Effector memory CD4-positive, alpha-beta T cell (primary cell): Measurements from ENCODE around the gene TRPM3.
"Not testable (repeated sequence)": the region's sequence is repeated elsewhere in the genome, so short reads cannot be mapped to it uniquely, and the experiment has no call there.

Experiments used
- DNase-seq, 3 donors: peaks; one replicate each; pipeline ENCODE4 v3.0.0-alpha.2; 2020
- H3K27ac ChIP-seq: 2 replicates; pipeline ENCODE4 v1.7.0; 2013; ENCODE audit warnings: mild to moderate bottlenecking, low read length, moderate library complexity; ENCODE audit not compliant: insufficient read depth, poor library complexity, severe bottlenecking
- H3K27me3 ChIP-seq: replicated peaks from 2 replicates; pipeline ENCODE4 v1.7.0; 2013; ENCODE audit warnings: mild to moderate bottlenecking, low read length; ENCODE audit not compliant: insufficient read depth, control insufficient read depth, poor library complexity, severe bottlenecking
- H3K36me3 ChIP-seq: 2 replicates; pipeline ENCODE4 v1.7.0; 2013; ENCODE audit warnings: mild to moderate bottlenecking, low read length, moderate library complexity; ENCODE audit not compliant: control insufficient read depth, insufficient read depth
- H3K4me1 ChIP-seq: 2 replicates; pipeline ENCODE4 v1.7.0; 2013; ENCODE audit warnings: low read length, mild to moderate bottlenecking; ENCODE audit not compliant: control insufficient read depth, insufficient read depth, poor library complexity, severe bottlenecking
- H3K4me3 ChIP-seq: 2 replicates; pipeline ENCODE4 v1.7.0; 2013; ENCODE audit warnings: low read length, low read depth, mild to moderate bottlenecking; ENCODE audit not compliant: insufficient read depth, poor library complexity, severe bottlenecking
- H3K9me3 ChIP-seq: 2 replicates; pipeline ENCODE4 v1.7.0; 2013; ENCODE audit warnings: mild to moderate bottlenecking, low read length, moderate library complexity; ENCODE audit not compliant: control insufficient read depth

TRPM3 gene

DNA sequence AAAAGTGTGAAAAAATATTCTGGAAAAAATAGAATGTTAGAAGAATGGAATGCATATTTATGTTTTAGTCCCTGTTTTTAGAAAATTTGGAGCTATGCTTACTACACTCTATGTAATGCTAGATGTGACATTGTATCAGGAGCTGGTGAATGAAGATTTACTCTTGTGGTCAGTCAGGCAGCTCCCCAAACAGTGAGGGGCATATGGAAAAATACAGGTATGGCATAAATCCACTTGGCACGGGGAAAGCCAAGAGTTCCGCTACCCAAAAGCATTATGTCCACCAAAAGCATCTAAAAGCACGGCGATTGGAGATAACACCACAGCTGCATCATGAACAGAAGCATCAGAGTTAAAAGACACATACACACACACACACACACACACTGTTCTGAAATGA lies 486.7 kb downstream of the TRPM3 start:
- Histone ChIP-seq H3K4me1 (no peaks in the 10 kb centered on the region), H3K4me3 (no peak overlapping the region), H3K9me3 (no peaks in the 10 kb centered on the region), H3K36me3 (no peaks in the 10 kb centered on the region), H3K27me3 (no peaks in the 10 kb centered on the region), H3K27ac (no peak overlapping the region)
- no peak for DNase-seq

DNA sequence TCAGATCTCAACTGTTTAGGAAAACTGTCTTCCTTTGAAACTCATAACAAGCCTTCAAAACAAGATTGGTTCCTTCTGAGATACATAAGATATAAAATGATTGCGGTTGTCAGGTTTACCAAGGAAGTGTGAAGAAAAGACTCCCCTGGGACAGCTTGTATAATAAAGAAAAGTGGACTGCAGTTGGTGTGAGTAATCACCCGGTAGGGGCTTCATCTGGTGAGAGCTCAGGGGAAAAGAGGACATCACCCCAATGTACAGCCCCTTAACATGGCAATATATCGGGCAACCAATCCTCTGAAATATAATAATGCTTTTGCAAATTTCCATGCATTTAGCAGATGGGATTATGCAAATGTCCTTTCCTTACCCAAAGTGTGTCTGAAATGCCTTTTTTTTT lies 490.4 kb downstream of the TRPM3 start:
- Histone ChIP-seq H3K27ac (no peak overlapping the region), H3K9me3 (no peaks in the 10 kb centered on the region), H3K4me3 (no peak overlapping the region), H3K36me3 (no peaks in the 10 kb centered on the region), H3K27me3 (no peaks in the 10 kb centered on the region), H3K4me1 (no peaks in the 10 kb centered on the region)
- DNase-seq = no peak

DNA sequence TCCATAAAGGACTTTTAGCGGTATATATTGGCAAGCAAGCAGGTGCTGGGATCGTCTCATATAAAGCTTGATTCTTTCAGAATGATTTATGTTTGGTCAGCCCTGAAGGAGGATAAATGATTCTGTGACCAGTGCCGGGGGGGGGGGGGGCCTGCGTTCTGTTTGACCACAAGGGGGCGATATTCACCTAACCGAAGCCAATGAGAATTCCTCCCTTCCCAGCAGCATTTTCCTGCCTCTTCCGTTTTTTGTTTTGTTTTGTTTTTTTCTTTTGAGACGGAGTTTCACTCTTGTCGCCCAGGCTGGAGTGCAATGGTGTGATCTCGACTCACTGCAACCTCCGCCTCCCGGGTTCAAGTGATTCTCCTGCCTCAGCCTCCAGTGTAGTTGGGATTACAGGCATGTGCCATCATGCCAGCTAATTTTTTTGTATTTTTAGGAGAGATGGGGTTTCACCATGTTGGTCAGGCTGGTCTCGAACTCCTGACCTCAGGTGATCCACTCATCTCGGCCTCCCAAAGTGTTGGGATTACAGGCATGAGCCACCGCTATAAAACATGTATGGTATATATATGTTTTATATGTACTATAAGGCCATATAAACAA lies 492.2 kb downstream of the TRPM3 start:
- not testable (repeated sequence) for H3K4me1 ChIP-seq, H3K27ac ChIP-seq, H3K36me3 ChIP-seq, H3K27me3 ChIP-seq, H3K4me3 ChIP-seq, DNase-seq, H3K9me3 ChIP-seq

- H3K4me1 ChIP-seq = no peaks in the 10 kb centered on the region
- DNase-seq = no peak
- H3K9me3 ChIP-seq = no peaks in the 10 kb centered on the region
- no peaks in the 10 kb centered on the region for H3K36me3 ChIP-seq
- H3K27me3 ChIP-seq = no peaks in the 10 kb centered on the region
- no peak overlapping the region for H3K27ac ChIP-seq
- no peak overlapping the region for H3K4me3 ChIP-seq
Measured at GRCh38 chr9:70625078-70625477, 496.3 kb downstream of the TRPM3 start.

- Histone ChIP-seq H3K4me1 (no peaks in the 10 kb centered on the region), H3K4me3 (no peak overlapping the region), H3K36me3 (no peaks in the 10 kb centered on the region), H3K27me3 (no peaks in the 10 kb centered on the region), H3K27ac (no peak overlapping the region), H3K9me3 (no peaks in the 10 kb centered on the region)
- no peak for DNase-seq
Measured at GRCh38 chr9:70618784-70619183, 502.6 kb downstream of the TRPM3 start.

- Histone ChIP-seq H3K4me1 (no peaks in the 10 kb centered on the region), H3K27ac (no peak overlapping the region), H3K27me3 (no peaks in the 10 kb centered on the region), H3K9me3 (no peaks in the 10 kb centered on the region), H3K4me3 (no peak overlapping the region), H3K36me3 (no peaks in the 10 kb centered on the region)
- DNase-seq = no peak
Measured at GRCh38 chr9:70617033-70617828, 504.2 kb downstream of the TRPM3 start.

- DNase-seq = no peak
- H3K4me1 ChIP-seq = no peaks in the 10 kb centered on the region
- H3K27ac ChIP-seq = no peak overlapping the region
- no peaks in the 10 kb centered on the region for H3K36me3 ChIP-seq
- no peaks in the 10 kb centered on the region for H3K9me3 ChIP-seq
- no peak overlapping the region for H3K4me3 ChIP-seq
- no peaks in the 10 kb centered on the region for H3K27me3 ChIP-seq
Measured at GRCh38 chr9:70616228-70616990, 505.0 kb downstream of the TRPM3 start.

DNA sequence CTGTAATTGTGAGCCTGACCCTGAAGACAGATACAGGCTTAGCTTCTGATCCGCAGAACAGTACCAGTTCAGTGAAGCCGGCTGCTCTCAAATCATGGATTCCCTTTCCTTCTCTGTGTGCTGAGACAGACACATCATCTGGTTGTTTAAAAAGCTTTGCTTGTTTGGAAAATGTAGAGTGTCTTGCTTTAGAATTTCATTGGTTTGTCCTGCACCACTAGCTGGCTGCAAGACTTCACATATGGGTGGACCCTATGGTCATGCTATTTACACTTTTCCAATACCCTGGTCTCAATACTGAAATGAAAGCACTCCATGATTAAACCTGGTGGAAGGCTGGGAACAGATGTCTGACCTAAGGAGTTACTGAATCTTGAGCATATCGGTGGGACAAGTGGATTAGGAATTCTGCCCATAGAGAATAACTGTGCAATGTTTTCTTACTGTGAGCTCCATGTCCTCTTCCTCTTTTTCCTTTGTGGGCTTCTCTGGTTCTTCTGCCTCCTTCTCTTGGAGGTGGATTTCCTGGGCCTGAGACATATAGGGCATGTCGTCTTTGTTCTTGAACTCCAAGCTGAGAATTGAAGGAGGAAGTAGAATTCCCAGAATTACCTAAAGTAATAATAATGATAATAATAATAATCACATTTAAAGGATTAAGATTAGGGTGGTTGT lies 505.8 kb downstream of the TRPM3 start:
- H3K27ac ChIP-seq = no peak overlapping the region
- no peaks in the 10 kb centered on the region for H3K36me3 ChIP-seq
- DNase-seq = no peak

DNA sequence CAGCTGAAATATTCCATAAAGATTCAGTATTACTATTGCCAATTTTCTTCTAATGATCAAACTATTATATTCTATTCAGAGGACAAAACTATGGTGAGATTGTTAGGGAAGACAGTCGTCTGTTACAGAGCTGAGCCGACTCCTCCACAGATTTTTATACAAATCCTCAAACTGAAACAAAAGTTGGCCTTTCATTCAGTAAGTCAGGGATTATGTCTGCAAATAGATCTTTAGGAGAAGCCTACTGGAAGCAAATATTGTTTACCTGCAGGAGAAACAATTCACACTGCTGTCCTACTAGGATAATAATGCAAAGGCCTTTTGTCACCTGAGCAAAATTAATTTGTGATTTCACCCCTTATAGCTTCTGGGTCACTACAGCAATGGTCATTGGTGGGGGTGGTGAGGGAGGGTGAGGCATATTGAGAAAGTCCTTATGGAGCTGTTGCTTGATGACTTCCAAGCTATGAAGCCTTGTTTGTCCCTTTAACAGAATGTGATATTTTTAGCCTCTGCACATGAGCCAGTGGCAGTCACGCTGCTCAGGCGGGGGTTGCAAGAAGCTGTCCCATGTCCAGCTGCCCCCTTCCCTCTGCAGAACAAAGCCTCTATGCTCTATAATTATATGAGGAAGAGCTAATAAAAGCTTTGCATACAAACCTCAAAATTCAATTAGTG lies 506.5 kb downstream of the TRPM3 start:
- Histone ChIP-seq H3K27ac (no peak overlapping the region), H3K9me3 (no peaks in the 10 kb centered on the region), H3K36me3 (no peaks in the 10 kb centered on the region), H3K4me1 (no peaks in the 10 kb centered on the region), H3K4me3 (no peak overlapping the region), H3K27me3 (no peaks in the 10 kb centered on the region)
- no peak for DNase-seq

More for the DNA sequence above, 505.8 kb downstream of the TRPM3 start:
- no peaks in the 10 kb centered on the region for H3K4me1 ChIP-seq
- H3K9me3 ChIP-seq = no peaks in the 10 kb centered on the region
- H3K27me3 ChIP-seq = no peaks in the 10 kb centered on the region
- H3K4me3 ChIP-seq = no peak overlapping the region
